IMR-90 (cell line): Measurements from ENCODE around the gene PCDHGC4. TPM values are rescaled to one million over a fixed set of nuclear protein-coding genes. Genes with fewer than 3 reads are reported as not detected.

Source experiments
- ATAC-seq: fragments of 200-7000 bp; cut with Tn5 transposase; 2 replicates; pipeline ENCODE4 v1.9.1; 2020; ENCODE audit warnings: low read depth, mild to moderate bottlenecking, moderate library complexity
- BruUV-seq: library from RNA; stranded (reverse); fragments of 400-500 nt; replicated peaks from 2 replicates; lab custom pipeline; 2021; lab: Mats Ljungman, UMichigan
- CTCF ChIA-PET: fragments of 300-600 bp; formaldehyde crosslinking; extraction: SDS; loops from one replicate; lab custom pipeline; 2021; ENCODE audit warnings: antibody characterized with exemption; lab: Yijun Ruan, JAX
- POLR2A ChIA-PET: fragments of 300-600 bp; sonication (Branson Sonifier 250); formaldehyde crosslinking; loops from one replicate; lab custom pipeline; 2022; ENCODE audit warnings: antibody characterized with exemption; ENCODE audit not compliant: unreplicated experiment; lab: Charles Lee
- DNase-seq: peaks from one replicate; pipeline ENCODE4 v3.0.0; 2013
- H2AFZ ChIP-seq: replicated peaks from 2 replicates; pipeline ENCODE3; 2013; ENCODE audit warnings: low read length, mild to moderate bottlenecking; ENCODE audit not compliant: poor library complexity
- H2AK5ac ChIP-seq: 2 replicates; pipeline ENCODE4 v1.6.1; 2013; ENCODE audit warnings: low read depth, low read length, inconsistent platforms
- H2AK9ac ChIP-seq: replicated peaks from 2 replicates; pipeline ENCODE3; 2013; ENCODE audit warnings: mild to moderate bottlenecking, low read depth, low read length, moderate library complexity; ENCODE audit not compliant: poor library complexity
- H2BK120ac ChIP-seq: 2 replicates; pipeline ENCODE4 v1.6.1; 2013; ENCODE audit warnings: low read depth, low read length, inconsistent platforms
- H2BK15ac ChIP-seq: 3 replicates; pipeline ENCODE4 v1.6.1; 2013; ENCODE audit warnings: low read depth, low read length, inconsistent platforms
- H2BK20ac ChIP-seq: 2 replicates; pipeline ENCODE4 v1.6.1; 2013; ENCODE audit warnings: low read depth, mild to moderate bottlenecking, inconsistent platforms, low read length, moderate library complexity
- H2BK5ac ChIP-seq: 2 replicates; pipeline ENCODE4 v1.6.1; 2013; ENCODE audit warnings: mild to moderate bottlenecking, low read depth, low read length, inconsistent platforms; ENCODE audit not compliant: poor library complexity, severe bottlenecking
- H3K14ac ChIP-seq: replicated peaks from 2 replicates; pipeline ENCODE4 v1.6.1; 2013; ENCODE audit warnings: low read depth, low read length, inconsistent platforms
- H3K18ac ChIP-seq: 2 replicates; pipeline ENCODE4 v1.6.1; 2013; ENCODE audit warnings: low read depth, low read length, control low read depth
- H3K23ac ChIP-seq: 2 replicates; pipeline ENCODE4 v1.6.1; 2013; ENCODE audit warnings: low read depth, low read length, inconsistent platforms
- H3K27ac ChIP-seq: 2 replicates; pipeline ENCODE4 v1.5.1; 2013; ENCODE audit warnings: mild to moderate bottlenecking, control low read depth, low read length; ENCODE audit not compliant: insufficient read depth
- H3K27me3 ChIP-seq: 2 replicates; pipeline ENCODE4 v1.6.1; 2013; ENCODE audit warnings: low read length; ENCODE audit not compliant: control insufficient read depth, insufficient read depth
- H3K36me3 ChIP-seq: 2 replicates; pipeline ENCODE4 v1.6.1; 2013; ENCODE audit warnings: low read length, mixed read lengths; ENCODE audit not compliant: control insufficient read depth, insufficient read depth
- H3K4ac ChIP-seq: 2 replicates; pipeline ENCODE4 v1.6.1; 2013; ENCODE audit warnings: low read depth, low read length, inconsistent platforms
- H3K4me1 ChIP-seq: 2 replicates; pipeline ENCODE4 v1.6.1; 2013; ENCODE audit warnings: low read length, mixed read lengths; ENCODE audit not compliant: control insufficient read depth, insufficient read depth
- H3K4me2 ChIP-seq: 2 replicates; pipeline ENCODE4 v1.6.1; 2013; ENCODE audit warnings: low read depth, mild to moderate bottlenecking, control low read depth, low read length, moderate library complexity
- H3K4me3 ChIP-seq: 2 replicates; pipeline ENCODE4 v1.5.1; 2013; ENCODE audit warnings: low read depth, mild to moderate bottlenecking, control low read depth, low read length, moderate library complexity; ENCODE audit not compliant: insufficient read depth
- H3K56ac ChIP-seq: 2 replicates; pipeline ENCODE4 v1.6.1; 2013; ENCODE audit warnings: low read length, inconsistent platforms; ENCODE audit not compliant: insufficient read depth; ENCODE audit errors: extremely low read depth
- H3K79me1 ChIP-seq, 2 experiments: 2 replicates each; pipeline ENCODE4 v1.6.1; 2013; ENCODE audit warnings: low read length in 2 of 2, inconsistent platforms in 1 of 2, low read depth in 1 of 2
- H3K9ac ChIP-seq: 2 replicates; pipeline ENCODE4 v1.6.1; 2013; ENCODE audit warnings: low read depth, low read length, control low read depth
- H3K9me1 ChIP-seq: 2 replicates; pipeline ENCODE4 v1.6.1; 2013; ENCODE audit warnings: low read length, inconsistent platforms; ENCODE audit not compliant: insufficient read depth
- H3K9me3 ChIP-seq: 2 replicates; pipeline ENCODE4 v1.6.1; 2013; ENCODE audit warnings: low read length; ENCODE audit not compliant: control insufficient read depth, insufficient read depth
- H4K20me1 ChIP-seq: 2 replicates; pipeline ENCODE4 v1.6.1; 2013; ENCODE audit warnings: low read length, inconsistent platforms; ENCODE audit not compliant: insufficient read depth
- H4K5ac ChIP-seq: 2 replicates; pipeline ENCODE4 v1.6.1; 2013; ENCODE audit warnings: mild to moderate bottlenecking, low read depth, low read length, control low read depth
- H4K8ac ChIP-seq, 2 experiments: 2 replicates each; pipeline ENCODE4 v1.6.1; 2013; ENCODE audit warnings: low read depth in 2 of 2, low read length in 2 of 2, control low read depth in 1 of 2, inconsistent platforms in 1 of 2
- H4K91ac ChIP-seq: 2 replicates; pipeline ENCODE4 v1.6.1; 2013; ENCODE audit warnings: low read depth, low read length, inconsistent platforms; ENCODE audit not compliant: insufficient read depth
- CEBPB ChIP-seq: IDR thresholded peaks from 2 replicates; pipeline ENCODE4 v1.6.1; 2012; ENCODE audit warnings: low read depth, low read length, improper control_type of control experiment
- CHD1 ChIP-seq: IDR thresholded peaks from 2 replicates; pipeline ENCODE4 v1.6.1; 2012; ENCODE audit warnings: low read depth, low read length, improper control_type of control experiment
- FOS ChIP-seq: fragments of 150-350 bp; IDR thresholded peaks from 2 replicates; pipeline ENCODE4 v1.6.1; 2016; ENCODE audit warnings: low read depth, low read length
- MAFK ChIP-seq: IDR thresholded peaks from 2 replicates; pipeline ENCODE4 v1.6.1; 2012; ENCODE audit warnings: low read depth, low read length, improper control_type of control experiment
- MXI1 ChIP-seq: IDR thresholded peaks from 2 replicates; pipeline ENCODE4 v1.6.1; 2012; ENCODE audit warnings: low read depth, mild to moderate bottlenecking, low read length, moderate library complexity, borderline replicate concordance
- NFE2L2 ChIP-seq: fragments of 150-350 bp; IDR thresholded peaks from 2 replicates; pipeline ENCODE4 v1.6.1; 2016; ENCODE audit warnings: low read depth, mild to moderate bottlenecking, low read length
- POLR2A ChIP-seq: IDR thresholded peaks from 2 replicates; pipeline ENCODE4 v1.6.1; 2012; ENCODE audit warnings: mild to moderate bottlenecking, low read depth, low read length
- RCOR1 ChIP-seq: IDR thresholded peaks from 2 replicates; pipeline ENCODE4 v1.6.1; 2012; ENCODE audit warnings: mild to moderate bottlenecking, low read length, improper control_type of control experiment; ENCODE audit not compliant: insufficient replicate concordance
- RFX5 ChIP-seq: IDR thresholded peaks from 2 replicates; pipeline ENCODE4 v1.8.0; 2012; ENCODE audit warnings: low read depth, mild to moderate bottlenecking, low read length, moderate library complexity
- SMC3 ChIP-seq: fragments of 150-350 bp; IDR thresholded peaks from 2 replicates; pipeline ENCODE4 v1.6.1; 2016; ENCODE audit warnings: low read depth, mild to moderate bottlenecking, antibody characterized with exemption, low read length, moderate library complexity
- USF2 ChIP-seq: fragments of 150-350 bp; IDR thresholded peaks from 2 replicates; pipeline ENCODE4 v1.6.1; 2017; ENCODE audit warnings: mild to moderate bottlenecking, antibody characterized with exemption, low read length, low read depth
- WGBS, 2 experiments: methylation state at CpG; one replicate each; pipeline versions ENCODE4 v1.1.5 to v1.1.7; 2013; ENCODE audit warnings: missing lambda C conversion rate in 2 of 2; ENCODE audit not compliant: insufficient read length in 1 of 2; ENCODE audit errors: extremely low coverage in 2 of 2; 5-methylcytosine and 5-hydroxymethylcytosine counted together
- dilution Hi-C: fragments of 300-500 bp; cut with HindIII; formaldehyde crosslinking; loops from one replicate; pipeline ENCODE4 v1.14.3; 2018; ENCODE audit warnings: low sequenced_read_pairs; ENCODE audit not compliant: unreplicated experiment
- in situ Hi-C: fragments of 300-500 bp; cut with MboI; formaldehyde crosslinking; loops from 3 replicates; pipeline ENCODE4 v1.14.3; 2019; ENCODE audit warnings: low sequenced_read_pairs, inconsistent platforms, mixed read lengths
- intact Hi-C: fragments of 100-400 bp; cut with micrococcal nuclease; formaldehyde crosslinking; loops from 2 replicates; pipeline ENCODE4 v1.10.0; 2022
- polyA plus RNA-seq, 3 experiments: library from polyadenylated mRNA; depleted of rRNA; stranded (reverse); fragments of >200 nt; gene quantifications; 2 replicates each; pipeline ENCODE4 v1.2.3, GENCODE V29; 2012; ENCODE audit warnings: low replicate concordance in 1 of 3
- total RNA-seq: library from RNA; depleted of rRNA; stranded (reverse); fragments of >200 nt; gene quantifications from 2 replicates; pipeline ENCODE4 v1.2.3, GENCODE V29; 2012
- TF ChIP-seq, protein P1 (sequence below): fragments of 150-350 bp; IDR thresholded peaks from 2 replicates; pipeline ENCODE4 v1.6.1; 2016; ENCODE audit warnings: low read depth, mild to moderate bottlenecking, low read length, moderate library complexity, borderline replicate concordance

PCDHGC4 gene
- total and polyA plus RNA-seq, 2 of the 4 experiments (the other 2 are of a cell fraction): 0.65 to 1.6 TPM

DNA sequence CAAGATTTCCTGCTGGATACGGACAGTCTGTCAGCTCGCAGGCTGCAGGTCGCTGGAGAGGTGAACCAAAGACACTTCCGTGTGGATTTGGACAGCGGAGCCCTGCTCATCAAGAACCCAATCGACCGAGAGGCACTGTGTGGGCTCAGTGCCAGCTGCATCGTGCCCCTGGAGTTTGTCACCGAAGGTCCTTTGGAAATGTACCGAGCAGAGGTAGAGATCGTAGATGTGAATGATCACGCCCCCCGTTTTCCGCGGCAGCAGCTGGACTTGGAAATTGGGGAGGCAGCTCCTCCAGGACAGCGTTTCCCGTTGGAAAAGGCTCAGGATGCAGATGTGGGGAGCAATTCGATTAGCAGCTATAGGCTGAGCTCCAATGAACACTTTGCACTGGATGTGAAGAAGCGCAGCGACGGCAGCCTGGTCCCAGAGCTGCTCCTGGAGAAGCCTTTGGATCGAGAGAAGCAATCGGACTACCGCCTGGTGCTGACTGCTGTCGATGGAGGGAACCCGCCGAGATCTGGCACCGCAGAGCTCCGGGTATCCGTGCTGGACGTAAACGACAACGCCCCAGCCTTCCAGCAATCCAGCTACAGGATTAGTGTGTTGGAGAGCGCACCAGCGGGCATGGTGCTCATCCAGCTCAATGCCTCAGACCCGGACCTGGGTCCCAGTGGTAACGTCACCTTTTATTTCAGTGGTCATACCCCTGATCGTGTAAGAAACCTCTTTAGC is 658 bp downstream of the PCDHGC4 start:
- no peak for TF ChIP-seq POLR2A
- TF ChIP-seq CHD1: no peak
- no peak for TF ChIP-seq FOS
- no peak for TF ChIP-seq RFX5
- no peak for TF ChIP-seq RCOR1
- TF ChIP-seq SMC3: no peak
- no peak for TF ChIP-seq CEBPB
- no peak for TF ChIP-seq MAFK
- TF ChIP-seq, protein P1, sequence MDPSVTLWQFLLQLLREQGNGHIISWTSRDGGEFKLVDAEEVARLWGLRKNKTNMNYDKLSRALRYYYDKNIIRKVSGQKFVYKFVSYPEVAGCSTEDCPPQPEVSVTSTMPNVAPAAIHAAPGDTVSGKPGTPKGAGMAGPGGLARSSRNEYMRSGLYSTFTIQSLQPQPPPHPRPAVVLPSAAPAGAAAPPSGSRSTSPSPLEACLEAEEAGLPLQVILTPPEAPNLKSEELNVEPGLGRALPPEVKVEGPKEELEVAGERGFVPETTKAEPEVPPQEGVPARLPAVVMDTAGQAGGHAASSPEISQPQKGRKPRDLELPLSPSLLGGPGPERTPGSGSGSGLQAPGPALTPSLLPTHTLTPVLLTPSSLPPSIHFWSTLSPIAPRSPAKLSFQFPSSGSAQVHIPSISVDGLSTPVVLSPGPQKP: no peak
- TF ChIP-seq MXI1: no peak
- no peak for TF ChIP-seq NFE2L2
- TF ChIP-seq USF2: no peak
- no peak overlapping the region for H2BK120ac ChIP-seq
- peaks cover 31 to 84% of the 10 kb centered on the region in 2 experiments for H3K79me1 ChIP-seq
- H2BK15ac ChIP-seq: no peak overlapping the region
- no peak overlapping the region for H3K23ac ChIP-seq
- no peak overlapping the region for H2AK5ac ChIP-seq
- DNase-seq: no peak
- no peak overlapping the region for H3K4me3 ChIP-seq
- H2AK9ac ChIP-seq: peak overlapping the region; percentile 3
- 72% methylated on average over 24 of the region's 38 CpGs; no CpG with 5 or more reads in 1 of the 2 experiments for WGBS, 2 experiments
- peaks cover 33% of the 10 kb centered on the region; the same call in 1 of the 2 replicates for H3K36me3 ChIP-seq
- no peak overlapping the region for H4K8ac ChIP-seq
- no peak overlapping the region for H3K14ac ChIP-seq
- H3K9ac ChIP-seq: no peak overlapping the region
- peaks cover 19% of the 10 kb centered on the region for H3K4me1 ChIP-seq
- ATAC-seq: no peak
- H3K9me1 ChIP-seq: peaks cover 27% of the 10 kb centered on the region
- dilution Hi-C loops: no loop called here
- H3K4ac ChIP-seq: no peak overlapping the region
- H4K5ac ChIP-seq: no peak overlapping the region
- H3K18ac ChIP-seq: no peak overlapping the region
- H2BK5ac ChIP-seq: no peak overlapping the region
- in situ Hi-C loops: no loop called here
- H4K91ac ChIP-seq: no peak overlapping the region
- no peaks in the 10 kb centered on the region for H3K27me3 ChIP-seq
- no peak overlapping the region for H2BK20ac ChIP-seq
- ChIA-PET POLR2A (no interaction called here), CTCF (no interaction called here)
- peaks cover 63% of the 10 kb centered on the region for H4K20me1 ChIP-seq
- no peaks in the 10 kb centered on the region; the same call in 1 of the 2 replicates for H3K9me3 ChIP-seq
- H3K4me2 ChIP-seq: no peak overlapping the region
- no peak overlapping the region for H3K56ac ChIP-seq
- no peak overlapping the region for H3K27ac ChIP-seq
- intact Hi-C loops: no loop called here
- no TSS peak for BruUV-seq
- H2AFZ ChIP-seq: no peak overlapping the region
